Skeletal muscle tissue (tissue), 4 donors: ENCODE results near the gene KIAA1614. TPM values are rescaled to one million over a fixed set of nuclear protein-coding genes. Genes with fewer than 3 reads are reported as not detected.

Source experiments
- H3K27ac ChIP-seq: one replicate; pipeline ENCODE4 v1.7.0; 2013; ENCODE audit warnings: mild to moderate bottlenecking, low read depth, low read length, inconsistent platforms
- H3K27me3 ChIP-seq, 3 donors: one replicate each; pipeline ENCODE4 v1.7.0; 2013; ENCODE audit warnings: low read length in 3 of 3; ENCODE audit not compliant: control insufficient read depth in 3 of 3, insufficient read depth in 3 of 3
- H3K36me3 ChIP-seq, 3 donors: one replicate each; pipeline ENCODE4 v1.7.0; 2013; ENCODE audit warnings: low read length in 3 of 3; ENCODE audit not compliant: control insufficient read depth in 3 of 3, insufficient read depth in 3 of 3
- H3K4me1 ChIP-seq, 3 donors: one replicate each; pipeline ENCODE4 v1.7.0; 2013; ENCODE audit warnings: low read length in 3 of 3, mild to moderate bottlenecking in 3 of 3; ENCODE audit not compliant: control insufficient read depth in 3 of 3, insufficient read depth in 3 of 3
- H3K4me3 ChIP-seq, 3 donors: one replicate each; pipeline ENCODE4 v1.7.0; 2013; ENCODE audit warnings: low read length in 3 of 3
- H3K9ac ChIP-seq, 3 donors: one replicate each; pipeline ENCODE4 v1.7.0; 2013; ENCODE audit warnings: low read length in 3 of 3, mild to moderate bottlenecking in 3 of 3, moderate library complexity in 2 of 3, low read depth in 1 of 3
- H3K9me3 ChIP-seq, 3 donors: one replicate each; pipeline ENCODE4 v1.7.0; 2013; ENCODE audit warnings: low read length in 3 of 3; ENCODE audit not compliant: control insufficient read depth in 3 of 3
- total RNA-seq: library from RNA; depleted of rRNA; stranded (reverse); fragments of >200 nt; gene quantifications from one replicate; pipeline ENCODE4 v1.2.3, GENCODE V29; 2014
- donor health status: Osteomylitis.

KIAA1614 gene
- total RNA-seq, 1 donor from 2014 or later = 13.6 TPM

GRCh38 chr1:180981596-180982387 is 69.1 kb downstream of the KIAA1614 start:
- H3K9ac ChIP-seq = no peak overlapping the region
- peaks cover 5 to 36% (median 26%) of the 10 kb centered on the region in 3 donors for H3K36me3 ChIP-seq
- no peak overlapping the region for H3K4me3 ChIP-seq
- H3K9me3 ChIP-seq = no peaks in the 10 kb centered on the region
- no peak overlapping the region for H3K27ac ChIP-seq
- no peaks in the 10 kb centered on the region for H3K27me3 ChIP-seq
- H3K4me1 ChIP-seq = no peaks in the 10 kb centered on the region

DNA sequence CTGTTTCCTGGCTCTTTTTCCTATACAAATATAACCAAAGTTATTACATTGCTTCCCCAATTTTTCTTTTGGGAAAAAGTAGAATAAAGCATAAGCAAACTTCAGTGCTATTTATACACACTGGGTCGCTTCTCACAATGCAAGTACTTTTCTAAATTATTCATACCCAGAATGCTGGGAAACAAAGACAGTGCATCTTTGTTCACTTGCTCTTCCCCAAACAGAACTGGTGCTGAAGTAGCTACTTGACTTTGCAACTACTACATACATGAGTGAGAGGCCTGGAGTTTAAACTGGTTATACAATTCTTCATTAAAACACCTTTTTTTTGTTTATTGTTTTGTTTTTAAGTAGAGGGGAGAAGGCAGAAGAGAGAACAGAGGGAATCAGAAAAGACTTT is 69.7 kb downstream of the KIAA1614 start:
- no peaks in the 10 kb centered on the region for H3K4me1 ChIP-seq
- no peak overlapping the region for H3K4me3 ChIP-seq
- H3K27me3 ChIP-seq = no peaks in the 10 kb centered on the region
- H3K27ac ChIP-seq = no peak overlapping the region
- H3K9me3 ChIP-seq = no peaks in the 10 kb centered on the region
- H3K36me3 ChIP-seq = peaks cover 11 to 42% (median 30%) of the 10 kb centered on the region in 3 donors
- no peak overlapping the region for H3K9ac ChIP-seq

DNA sequence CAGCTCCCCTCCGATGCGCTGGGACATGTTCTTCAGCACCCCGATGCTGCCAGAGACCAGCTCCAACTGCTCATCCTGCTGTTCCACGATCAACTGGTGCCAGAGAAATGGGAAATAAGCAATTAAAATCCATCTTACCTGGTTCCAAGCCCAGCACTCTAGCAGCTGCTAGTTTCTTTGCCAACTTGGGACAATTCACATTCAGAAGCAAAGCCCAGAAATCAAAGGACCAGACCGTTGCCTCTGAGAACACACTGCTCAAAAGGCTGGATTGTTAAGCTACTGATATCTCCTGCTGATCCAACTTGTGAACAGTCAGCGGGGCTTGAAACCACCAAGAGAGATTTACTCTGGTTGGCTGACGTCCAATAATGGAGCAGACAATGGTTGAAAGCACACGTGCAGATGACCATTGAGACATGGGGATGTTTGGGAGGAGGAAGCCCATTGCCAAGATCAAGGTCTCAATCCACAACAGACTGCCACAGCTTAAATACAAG is 75.6 kb downstream of the KIAA1614 start:
- peaks cover 28 to 63% (median 55%) of the 10 kb centered on the region in 3 donors for H3K36me3 ChIP-seq
- H3K4me1 ChIP-seq = no peaks in the 10 kb centered on the region
- no peak overlapping the region for H3K27ac ChIP-seq
- H3K27me3 ChIP-seq = no peaks in the 10 kb centered on the region
- no peak overlapping the region for H3K9ac ChIP-seq
- H3K4me3 ChIP-seq = no peak overlapping the region
- no peaks in the 10 kb centered on the region for H3K9me3 ChIP-seq

DNA sequence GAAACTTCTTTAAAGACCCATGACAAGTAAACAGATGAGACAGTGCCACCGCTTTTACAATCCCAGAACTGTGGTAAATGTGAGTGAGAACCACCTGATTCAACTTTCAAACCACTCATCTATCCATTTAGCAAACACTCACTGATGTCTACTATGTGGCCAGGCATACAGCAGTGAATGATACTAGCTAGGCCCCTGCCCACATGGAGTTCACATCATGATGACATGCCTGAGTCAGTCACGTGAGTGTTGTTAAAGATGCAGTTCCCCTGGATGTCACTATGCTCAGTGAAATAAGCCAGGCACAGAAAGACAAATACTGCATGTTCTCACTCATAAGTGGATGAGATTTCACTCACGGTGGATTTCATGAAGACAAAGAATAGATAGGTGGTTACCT is 81.6 kb downstream of the KIAA1614 start:
- Histone ChIP-seq H3K27me3 (no peaks in the 10 kb centered on the region), H3K36me3 (peaks cover 15 to 22% (median 20%) of the 10 kb centered on the region in 3 donors), H3K27ac (no peak overlapping the region), H3K4me3 (no peak overlapping the region), H3K4me1 (no peaks in the 10 kb centered on the region), H3K9ac (no peak overlapping the region), H3K9me3 (no peaks in the 10 kb centered on the region)

DNA sequence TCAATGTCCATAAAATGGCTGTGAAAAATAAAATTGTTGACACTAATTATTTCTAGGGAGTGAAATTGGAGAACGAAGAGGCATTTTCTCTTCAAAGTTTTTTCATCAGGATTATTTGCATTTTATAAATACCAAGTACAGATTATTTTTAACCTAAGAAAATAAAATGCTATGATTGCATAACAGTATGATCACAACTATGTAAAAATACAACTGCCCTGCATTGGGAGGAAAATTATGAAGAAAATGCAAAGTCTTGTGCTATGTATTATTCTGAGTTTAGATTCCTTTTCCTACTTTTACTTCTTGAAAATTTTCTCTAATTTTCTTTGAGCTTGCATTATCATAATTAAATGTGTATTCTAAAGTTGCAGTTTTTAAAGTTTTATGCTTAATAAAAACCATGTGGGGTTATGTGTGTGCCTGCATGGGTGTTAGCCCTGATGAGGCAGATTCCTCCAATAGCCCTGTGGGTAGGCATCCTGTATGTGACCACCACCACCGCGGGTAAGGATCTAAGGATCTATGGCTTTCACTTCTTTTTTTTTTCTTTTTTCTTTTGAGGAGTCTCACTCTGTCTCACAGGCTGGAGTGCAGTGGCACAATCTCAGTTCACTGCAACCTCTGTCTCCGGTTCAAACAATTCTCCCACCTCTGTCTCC is 85.3 kb downstream of the KIAA1614 start:
- no peaks in the 10 kb centered on the region for H3K9me3 ChIP-seq
- no peaks in the 10 kb centered on the region for H3K4me1 ChIP-seq
- H3K27me3 ChIP-seq = no peaks in the 10 kb centered on the region
- no peak overlapping the region for H3K9ac ChIP-seq
- peaks cover 2 to 8% (median 8%) of the 10 kb centered on the region in 3 donors for H3K36me3 ChIP-seq
- H3K27ac ChIP-seq = no peak overlapping the region
- no peak overlapping the region for H3K4me3 ChIP-seq

Other genes with a start within 250 kb of the KIAA1614 start
- gene STX6, start 110.0 kb downstream of the KIAA1614 start, total RNA-seq = 27.1 TPM
- gene MR1, start 121.1 kb downstream of the KIAA1614 start, total RNA-seq = 2.6 TPM
- gene IER5, start 175.8 kb downstream of the KIAA1614 start, total RNA-seq = 11.0 TPM